ENCODE data around the gene FOXJ1.

The FOXJ1 gene

DNA sequence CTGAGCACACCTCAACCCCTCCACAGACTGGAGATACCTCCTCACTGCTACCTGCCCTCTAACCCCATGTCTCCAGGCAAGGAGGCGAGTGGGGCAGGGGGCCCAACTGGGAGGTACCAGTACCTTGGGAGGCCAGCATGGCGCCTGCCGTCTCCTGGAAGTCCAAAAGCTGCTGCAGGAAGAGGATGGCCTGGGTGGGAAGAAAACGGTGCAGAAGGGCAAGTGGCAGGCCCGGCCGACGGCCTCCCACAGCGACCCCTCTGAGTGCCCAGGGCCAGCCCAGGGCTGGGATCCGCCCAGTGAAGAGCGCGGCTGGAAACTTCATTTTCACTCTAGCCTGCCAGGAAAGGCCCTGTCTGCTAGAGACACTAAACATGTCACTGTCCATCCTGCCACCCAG, 53.5 kb downstream of the FOXJ1 start:
- TF ChIP-seq, protein P1, sequence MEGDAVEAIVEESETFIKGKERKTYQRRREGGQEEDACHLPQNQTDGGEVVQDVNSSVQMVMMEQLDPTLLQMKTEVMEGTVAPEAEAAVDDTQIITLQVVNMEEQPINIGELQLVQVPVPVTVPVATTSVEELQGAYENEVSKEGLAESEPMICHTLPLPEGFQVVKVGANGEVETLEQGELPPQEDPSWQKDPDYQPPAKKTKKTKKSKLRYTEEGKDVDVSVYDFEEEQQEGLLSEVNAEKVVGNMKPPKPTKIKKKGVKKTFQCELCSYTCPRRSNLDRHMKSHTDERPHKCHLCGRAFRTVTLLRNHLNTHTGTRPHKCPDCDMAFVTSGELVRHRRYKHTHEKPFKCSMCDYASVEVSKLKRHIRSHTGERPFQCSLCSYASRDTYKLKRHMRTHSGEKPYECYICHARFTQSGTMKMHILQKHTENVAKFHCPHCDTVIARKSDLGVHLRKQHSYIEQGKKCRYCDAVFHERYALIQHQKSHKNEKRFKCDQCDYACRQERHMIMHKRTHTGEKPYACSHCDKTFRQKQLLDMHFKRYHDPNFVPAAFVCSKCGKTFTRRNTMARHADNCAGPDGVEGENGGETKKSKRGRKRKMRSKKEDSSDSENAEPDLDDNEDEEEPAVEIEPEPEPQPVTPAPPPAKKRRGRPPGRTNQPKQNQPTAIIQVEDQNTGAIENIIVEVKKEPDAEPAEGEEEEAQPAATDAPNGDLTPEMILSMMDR (IDR thresholded peaks at IDR 0.05; ENCODE audit: extremely low read depth, missing control alignments): no peak
- DNase-seq (ENCODE audit: low spot score): no peak

DNA sequence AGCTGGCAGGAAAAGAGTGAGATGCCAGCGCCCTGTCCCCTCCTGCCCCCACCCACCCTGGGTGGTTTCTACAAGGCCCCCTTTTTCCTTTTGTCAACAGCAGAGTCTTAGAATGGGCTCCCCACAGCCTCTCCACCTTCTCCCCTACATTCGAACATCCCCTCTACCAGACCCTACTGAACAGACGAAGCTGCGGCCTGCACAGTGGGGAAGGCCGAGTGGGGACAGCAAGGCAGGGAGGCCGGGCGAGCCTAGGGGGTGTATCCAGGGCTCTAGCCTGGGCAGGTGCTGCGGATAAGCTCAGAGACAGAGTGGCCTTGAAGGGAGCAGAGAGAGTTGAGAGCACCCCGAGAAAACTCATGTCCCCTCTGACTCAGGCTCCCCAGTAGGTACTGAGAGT, 54.7 kb downstream of the FOXJ1 start:
- TF ChIP-seq, protein P1 (IDR thresholded peaks at IDR 0.05; ENCODE audit: extremely low read depth, missing control alignments): no peak
- DNase-seq (ENCODE audit: low spot score): no peak
